ENCODE results near the gene VLDLR.
A peak's percentile ranks its signal among the peaks of the same experiment; 100 is the strongest.

The VLDLR gene

DNA sequence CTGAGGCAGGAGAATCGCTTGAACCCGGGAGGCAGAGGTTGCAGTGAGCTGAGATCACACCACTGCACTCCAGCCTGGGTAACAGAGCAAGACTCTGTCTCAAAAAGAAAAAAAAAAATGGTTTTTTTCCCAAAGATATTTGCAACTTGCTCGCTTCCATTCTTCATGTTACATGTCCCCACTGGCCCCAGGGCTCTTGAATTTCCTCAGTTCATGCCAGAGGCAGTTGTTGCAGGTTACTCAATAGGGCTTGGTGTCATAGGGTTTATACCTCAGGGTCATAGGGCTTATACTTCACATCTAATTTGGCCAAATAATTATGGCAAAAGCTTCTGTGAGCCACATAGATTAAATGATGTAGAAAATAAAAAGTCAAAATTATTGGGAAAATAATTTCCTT, 51.6 kb downstream of the VLDLR start:
- Mint-ChIP-seq H3K4me3 (no peak overlapping the region), H3K4me1 (peaks cover 6% of the 10 kb centered on the region), H3K27ac (no peak overlapping the region), H3K9me3 (no peaks in the 10 kb centered on the region), H3K36me3 (no peaks in the 10 kb centered on the region)
- DNase-seq (ENCODE audit: low spot score in 2 of 2) (no peak), ATAC-seq (no peak)

DNA sequence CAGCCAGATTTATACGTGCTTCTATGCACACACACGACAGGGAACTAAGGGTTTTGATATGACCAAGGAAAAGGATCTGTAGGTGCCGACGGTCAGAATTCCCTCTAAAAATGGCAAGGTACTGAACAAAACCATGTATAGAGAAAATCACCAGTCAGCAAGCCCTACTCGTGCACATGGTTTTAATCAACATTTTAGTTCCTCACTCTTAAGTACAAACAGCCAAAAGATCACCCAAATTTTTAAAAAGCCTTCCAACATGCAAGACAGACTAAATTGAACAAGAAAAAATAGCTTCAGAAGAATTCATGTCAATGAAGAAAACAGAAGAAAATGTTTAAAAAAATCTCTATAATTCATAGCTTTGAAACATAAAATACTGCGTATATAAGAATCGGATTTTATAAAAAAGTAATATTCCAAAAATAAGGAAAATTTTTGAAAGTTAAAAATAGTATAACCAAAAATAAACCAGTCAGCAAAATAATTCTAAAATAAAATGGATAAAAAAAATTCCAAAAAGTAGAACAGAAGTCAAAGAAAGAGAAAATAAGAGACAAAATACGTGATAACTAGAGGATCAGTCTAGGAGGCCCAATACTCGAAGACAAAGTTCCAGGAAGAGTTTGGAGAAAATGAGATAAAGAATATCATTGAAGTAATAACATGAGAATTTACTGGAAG, 52.7 kb downstream of the VLDLR start:
- Mint-ChIP-seq H3K9me3 (no peaks in the 10 kb centered on the region), H3K4me3 (no peak overlapping the region), H3K27ac (no peak overlapping the region)

DNA sequence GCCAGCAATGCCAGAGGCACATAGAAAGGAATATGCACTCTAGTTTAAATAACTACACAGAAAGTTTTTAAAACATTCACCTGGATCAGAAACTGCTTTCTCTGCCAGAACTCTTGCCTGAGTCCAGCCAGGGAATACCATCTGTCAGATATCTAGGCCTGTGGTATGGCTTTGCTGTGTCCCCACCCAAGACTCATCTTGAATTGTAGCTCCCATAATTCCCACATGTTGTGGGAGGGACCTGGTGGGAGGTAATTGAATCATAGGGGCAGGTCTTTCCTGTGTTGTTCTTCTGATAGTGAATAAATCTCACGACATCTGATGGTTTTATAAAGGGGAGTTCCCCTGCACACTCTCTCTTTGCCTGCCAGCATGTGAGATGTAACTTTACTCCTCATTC, 54.2 kb downstream of the VLDLR start:
- Mint-ChIP-seq H3K4me3 (no peak overlapping the region), H3K27ac (no peak overlapping the region), H3K9me3 (peaks cover 4% of the 10 kb centered on the region), H3K4me1 (peaks cover 6% of the 10 kb centered on the region), H3K36me3 (no peaks in the 10 kb centered on the region)
- ATAC-seq (no peak), DNase-seq (ENCODE audit: low spot score in 2 of 2) (no peak)

More for the DNA sequence above, 52.7 kb downstream of the VLDLR start:
- H3K36me3 Mint-ChIP-seq: no peaks in the 10 kb centered on the region
- no peak for DNase-seq (ENCODE audit: low spot score in 2 of 2)
- H3K4me1 Mint-ChIP-seq: peaks cover 6% of the 10 kb centered on the region
- no peak for ATAC-seq

DNA sequence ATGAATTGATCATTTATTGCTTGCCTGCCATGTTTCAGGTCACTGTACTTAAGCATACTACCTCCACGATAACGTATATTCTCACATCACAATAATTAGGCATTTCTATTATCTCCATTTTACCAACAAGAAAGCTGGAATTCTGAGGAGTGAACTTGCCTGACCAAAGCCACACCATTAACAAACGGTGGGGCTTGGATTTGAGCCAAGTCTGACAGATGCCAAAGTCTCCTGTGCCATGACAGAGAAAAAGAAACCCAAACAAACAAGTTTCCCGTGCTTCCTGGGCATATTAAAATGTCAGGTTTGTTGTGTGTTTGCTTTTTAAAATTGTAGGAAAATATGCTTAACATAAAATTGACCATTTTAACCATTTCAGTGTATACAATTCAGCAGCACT, 54.9 kb downstream of the VLDLR start:
- ATAC-seq (no peak), DNase-seq (ENCODE audit: low spot score in 2 of 2) (no peak)
- Mint-ChIP-seq H3K4me1 (peaks cover 6% of the 10 kb centered on the region), H3K36me3 (no peaks in the 10 kb centered on the region), H3K4me3 (no peak overlapping the region), H3K27ac (no peak overlapping the region), H3K9me3 (peaks cover 4% of the 10 kb centered on the region)

DNA sequence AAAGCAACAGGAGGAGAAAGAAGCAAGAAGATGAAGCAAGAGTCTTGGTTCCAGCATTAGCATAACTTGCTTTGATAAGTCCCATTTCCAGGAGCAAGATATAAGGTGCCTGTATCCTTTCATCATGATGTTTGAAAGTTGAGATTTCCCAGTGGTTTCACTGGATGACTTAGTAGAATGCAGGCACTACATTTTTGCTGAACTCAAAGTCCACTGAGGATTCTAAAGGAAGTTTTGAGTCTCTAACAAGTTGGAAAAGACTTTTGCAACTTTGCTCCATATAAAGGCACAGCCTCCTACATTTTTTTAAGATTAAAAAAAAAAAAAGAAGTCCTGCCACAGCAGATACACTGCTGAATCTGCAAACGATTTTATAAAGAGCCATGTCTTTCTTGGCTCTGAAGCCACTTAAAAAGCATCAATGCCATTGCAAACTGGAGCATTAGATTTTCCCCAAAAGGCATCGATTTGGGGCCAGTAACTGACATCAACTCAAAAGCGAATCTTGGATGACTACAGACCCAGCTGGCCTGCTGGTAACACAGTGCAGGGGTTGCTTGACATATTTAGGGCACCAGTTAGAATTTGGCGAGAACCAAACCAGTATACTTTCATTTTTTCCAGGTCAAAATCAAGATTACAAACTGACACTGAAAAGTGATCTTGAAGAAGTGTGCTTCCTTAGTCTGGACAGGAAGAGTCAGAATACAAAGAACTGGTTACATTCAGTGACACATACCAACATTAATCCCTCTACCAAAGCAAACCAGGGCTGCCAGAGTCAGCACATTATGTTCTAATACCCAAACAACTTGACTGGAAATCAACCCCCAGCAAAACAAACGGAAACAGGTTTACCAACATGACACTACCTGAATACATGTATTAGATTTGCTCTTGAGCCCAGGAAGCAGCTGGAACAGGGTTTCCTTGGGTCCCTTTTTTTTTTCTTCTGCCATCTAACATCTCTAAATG, 56.6 kb downstream of the VLDLR start:
- H3K9me3 Mint-ChIP-seq: peaks cover 4% of the 10 kb centered on the region

DNA sequence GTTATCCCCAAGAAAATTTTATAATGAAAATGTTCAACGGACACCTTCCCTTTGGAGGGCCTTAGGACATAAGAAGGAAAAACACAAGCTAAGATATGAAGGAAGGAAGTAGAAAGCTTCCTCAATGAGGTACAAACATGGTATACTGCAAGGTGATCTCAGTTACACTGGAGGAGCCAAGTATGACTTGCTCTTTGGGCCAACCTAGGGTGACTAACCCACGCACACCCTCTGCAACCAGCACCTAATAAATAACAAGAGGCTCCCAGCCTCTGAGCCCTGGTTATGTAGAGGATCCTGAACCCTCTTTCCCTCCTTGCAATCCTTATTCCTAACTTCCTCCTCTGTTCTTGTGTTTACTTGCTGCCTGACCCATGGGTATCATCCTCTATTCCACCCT, 57.4 kb downstream of the VLDLR start:
- H3K4me3 Mint-ChIP-seq: no peak overlapping the region
- H3K36me3 Mint-ChIP-seq: no peaks in the 10 kb centered on the region
- peaks cover 4% of the 10 kb centered on the region for H3K9me3 Mint-ChIP-seq
- ATAC-seq (peak; percentile 66), DNase-seq (ENCODE audit: low spot score in 2 of 2) (no peak)
- peaks cover 6% of the 10 kb centered on the region for H3K4me1 Mint-ChIP-seq
- H3K27ac Mint-ChIP-seq: no peak overlapping the region

More for the DNA sequence above, 56.6 kb downstream of the VLDLR start:
- ATAC-seq (peak; percentile 72), DNase-seq (ENCODE audit: low spot score in 2 of 2) (no peak)
- no peaks in the 10 kb centered on the region for H3K36me3 Mint-ChIP-seq
- no peak overlapping the region for H3K4me3 Mint-ChIP-seq
- peaks cover 6% of the 10 kb centered on the region for H3K4me1 Mint-ChIP-seq
- H3K27ac Mint-ChIP-seq: no peak overlapping the region

DNA sequence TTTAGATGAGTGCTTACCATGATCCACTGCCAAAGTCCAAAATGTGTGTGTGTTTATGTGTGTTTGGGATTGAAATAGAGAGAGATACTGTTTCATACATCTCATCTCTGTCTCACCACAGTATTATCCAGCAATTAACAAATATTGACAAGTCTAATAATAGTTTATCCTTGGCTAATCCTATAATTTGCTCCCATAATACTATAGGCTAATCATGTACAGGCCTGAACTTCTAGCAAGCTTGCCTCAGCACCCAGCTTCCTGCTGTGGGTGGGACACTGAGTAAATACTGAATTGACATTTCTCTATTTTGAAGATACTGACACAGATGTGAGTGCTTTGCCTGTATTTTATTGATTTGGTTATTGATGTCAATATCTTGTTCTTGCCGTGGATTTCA, 60.4 kb downstream of the VLDLR start:
- Mint-ChIP-seq H3K4me1 (peaks cover 6% of the 10 kb centered on the region), H3K4me3 (no peak overlapping the region), H3K36me3 (no peaks in the 10 kb centered on the region), H3K27ac (no peak overlapping the region), H3K9me3 (peaks cover 4% of the 10 kb centered on the region)
- DNase-seq (ENCODE audit: low spot score in 2 of 2) (no peak), ATAC-seq (no peak)

DNA sequence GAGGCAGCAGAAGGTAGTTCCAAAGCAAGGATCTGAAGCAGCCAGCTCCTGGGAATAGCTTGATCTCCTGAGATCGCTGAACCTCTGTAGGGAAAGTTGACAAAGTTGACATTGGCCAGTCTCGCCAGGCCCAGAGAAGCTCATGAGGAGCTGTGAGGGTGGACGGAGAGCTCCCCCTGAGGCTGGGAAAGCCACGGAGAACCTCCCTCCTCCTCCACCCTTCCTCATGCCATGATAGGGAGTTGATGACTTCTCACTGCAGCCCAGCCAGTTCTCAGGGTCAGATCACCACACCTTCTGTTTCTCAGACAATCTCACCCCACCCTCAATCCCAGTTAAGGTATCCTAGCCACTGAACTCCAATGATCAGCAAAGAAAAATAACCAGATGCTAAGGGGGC, 65.3 kb downstream of the VLDLR start:
- DNase-seq (ENCODE audit: low spot score in 2 of 2) (no peak), ATAC-seq (no peak)
- no peaks in the 10 kb centered on the region for H3K9me3 Mint-ChIP-seq
- H3K27ac Mint-ChIP-seq: no peak overlapping the region
- no peaks in the 10 kb centered on the region for H3K36me3 Mint-ChIP-seq
- H3K4me1 Mint-ChIP-seq: no peaks in the 10 kb centered on the region
- H3K4me3 Mint-ChIP-seq: no peak overlapping the region

DNA sequence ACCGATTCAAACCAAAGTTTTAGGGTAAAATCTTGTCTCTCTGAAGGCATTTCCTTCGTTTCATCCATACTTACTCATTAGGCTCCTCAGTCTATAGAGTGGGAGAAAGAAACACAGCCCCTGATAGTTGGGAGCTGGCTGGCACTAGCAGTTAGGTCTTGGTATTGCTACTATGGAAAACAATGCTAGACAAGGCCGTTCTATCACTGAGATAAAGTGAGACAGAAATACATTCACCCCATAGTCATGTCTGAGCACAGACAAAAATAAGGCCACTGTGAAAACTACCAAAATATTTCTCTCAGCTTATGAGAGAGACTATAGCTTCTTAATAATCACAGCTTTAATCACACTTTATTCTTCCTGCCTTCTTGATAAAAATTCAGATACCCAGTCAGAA, 67.0 kb downstream of the VLDLR start:
- DNase-seq (ENCODE audit: low spot score in 2 of 2): no peak
- ATAC-seq: no peak
- Mint-ChIP-seq H3K9me3 (no peaks in the 10 kb centered on the region), H3K36me3 (no peaks in the 10 kb centered on the region), H3K4me3 (no peak overlapping the region), H3K27ac (no peak overlapping the region), H3K4me1 (no peaks in the 10 kb centered on the region)

DNA sequence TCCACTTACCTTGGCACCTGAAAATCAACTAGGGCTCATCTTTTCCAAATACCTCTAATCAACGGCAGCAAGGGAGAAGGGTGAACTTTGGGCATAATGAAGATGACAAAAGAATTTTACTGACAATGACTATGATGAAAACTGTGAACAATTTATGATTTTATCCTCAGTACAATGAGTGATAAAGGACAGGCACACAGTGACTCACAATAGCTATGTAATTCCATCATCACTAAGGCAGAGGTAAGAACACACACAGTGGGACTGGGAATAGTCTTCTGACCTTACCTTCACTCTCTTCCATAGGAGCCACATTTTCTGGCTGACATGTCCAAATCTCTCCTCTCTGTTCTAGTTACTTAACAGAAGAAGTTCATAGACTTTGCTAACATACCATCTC, 69.6 kb downstream of the VLDLR start:
- no peak overlapping the region for H3K4me3 Mint-ChIP-seq
- H3K36me3 Mint-ChIP-seq: no peaks in the 10 kb centered on the region
- H3K9me3 Mint-ChIP-seq: no peaks in the 10 kb centered on the region
- no peaks in the 10 kb centered on the region for H3K4me1 Mint-ChIP-seq
- no peak for DNase-seq (ENCODE audit: low spot score in 2 of 2)
- no peak for ATAC-seq
- H3K27ac Mint-ChIP-seq: no peak overlapping the region

DNA sequence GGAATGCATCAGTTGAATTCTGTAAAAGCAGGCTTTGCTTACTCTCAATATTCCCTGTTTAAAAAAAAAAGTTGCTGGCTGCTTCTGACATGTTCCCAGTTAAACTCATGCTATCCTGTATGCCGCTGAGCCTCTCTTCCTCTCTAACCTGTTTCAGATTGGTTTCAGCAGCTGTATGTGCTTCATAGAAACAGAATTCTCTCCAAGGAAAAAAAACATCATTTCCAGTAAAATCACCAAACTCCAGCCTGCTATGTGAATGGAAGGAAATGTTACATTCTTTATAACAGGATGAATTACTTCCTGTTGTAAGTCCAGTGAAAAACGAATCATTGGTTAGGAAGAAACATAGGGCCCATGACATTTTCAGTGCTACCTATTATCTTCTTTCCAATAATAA, 70.0 kb downstream of the VLDLR start:
- Mint-ChIP-seq H3K4me3 (no peak overlapping the region), H3K36me3 (no peaks in the 10 kb centered on the region), H3K4me1 (no peaks in the 10 kb centered on the region), H3K27ac (no peak overlapping the region), H3K9me3 (no peaks in the 10 kb centered on the region)
- DNase-seq (ENCODE audit: low spot score in 2 of 2): no peak
- ATAC-seq: no peak

DNA sequence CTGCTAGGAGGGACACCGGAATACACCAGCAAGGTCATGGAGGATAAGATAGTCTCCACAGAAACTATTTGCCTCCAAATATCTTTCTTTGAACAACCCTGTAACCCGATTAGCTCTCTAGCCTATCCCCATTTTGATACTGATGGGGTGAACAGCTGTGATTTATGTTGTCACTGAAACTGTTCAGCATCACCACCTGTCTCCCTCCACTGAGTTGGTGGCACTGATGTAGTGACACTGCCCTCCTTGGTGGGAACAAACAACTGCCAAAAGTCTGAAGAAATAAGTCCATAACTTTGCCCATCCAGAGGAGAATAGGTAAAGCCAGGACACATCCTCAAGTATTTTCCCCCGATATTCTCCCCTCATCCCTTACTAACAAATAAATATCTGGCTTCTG, 71.5 kb downstream of the VLDLR start:
- Mint-ChIP-seq H3K4me1 (no peaks in the 10 kb centered on the region), H3K27ac (no peak overlapping the region), H3K9me3 (no peaks in the 10 kb centered on the region), H3K4me3 (no peak overlapping the region), H3K36me3 (no peaks in the 10 kb centered on the region)
- DNase-seq (ENCODE audit: low spot score in 2 of 2): no peak
- no peak for ATAC-seq

DNA sequence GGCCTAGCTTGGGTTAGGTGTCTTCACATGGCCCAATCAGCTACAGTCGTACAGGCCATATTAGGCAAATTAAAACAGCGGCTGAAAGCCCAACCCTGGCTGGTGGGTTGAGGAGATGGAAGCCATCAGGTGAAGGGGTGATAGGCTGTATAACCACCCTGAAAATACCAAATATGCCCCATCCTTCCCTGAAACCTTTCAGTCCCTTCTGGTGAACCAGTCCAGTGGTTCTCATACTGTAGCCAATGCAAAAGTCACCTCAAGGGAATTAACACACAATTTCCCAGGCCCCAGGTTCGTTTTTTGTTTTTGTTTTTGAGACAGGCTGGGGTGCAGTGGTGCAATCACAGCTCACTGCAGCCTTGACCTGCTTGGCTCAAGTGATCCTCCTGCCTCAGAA, 75.9 kb downstream of the VLDLR start:
- ATAC-seq (no peak), DNase-seq (ENCODE audit: low spot score in 2 of 2) (no peak)

DNA sequence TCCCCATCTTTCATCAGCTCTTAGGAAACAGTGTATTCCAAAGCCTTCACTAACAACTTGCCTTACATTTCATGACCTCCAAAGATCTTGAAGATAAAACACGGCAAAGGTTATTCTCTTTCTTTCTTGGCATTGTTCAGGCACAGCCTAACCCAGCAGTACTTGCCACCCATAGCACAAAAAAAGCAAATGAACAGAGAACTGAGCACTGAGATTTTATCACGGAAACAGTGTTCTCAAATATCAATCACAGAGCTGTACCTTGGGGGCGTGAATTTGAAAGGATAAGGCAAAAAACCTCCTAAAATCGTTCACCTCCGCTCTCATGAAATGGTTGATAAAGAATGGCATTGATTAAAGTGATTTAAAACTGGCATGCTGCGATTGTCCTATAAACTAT, 78.8 kb downstream of the VLDLR start:
- no peak for ATAC-seq
- no peaks in the 10 kb centered on the region for H3K4me1 Mint-ChIP-seq
- H3K9me3 Mint-ChIP-seq: no peaks in the 10 kb centered on the region
- H3K27ac Mint-ChIP-seq: no peak overlapping the region
- no peak for DNase-seq (ENCODE audit: low spot score in 2 of 2)
- H3K36me3 Mint-ChIP-seq: no peaks in the 10 kb centered on the region
- no peak overlapping the region for H3K4me3 Mint-ChIP-seq

More for the DNA sequence above, 75.9 kb downstream of the VLDLR start:
- H3K27ac Mint-ChIP-seq: no peak overlapping the region
- no peaks in the 10 kb centered on the region for H3K36me3 Mint-ChIP-seq
- no peak overlapping the region for H3K4me3 Mint-ChIP-seq
- H3K9me3 Mint-ChIP-seq: no peaks in the 10 kb centered on the region
- no peaks in the 10 kb centered on the region for H3K4me1 Mint-ChIP-seq

DNA sequence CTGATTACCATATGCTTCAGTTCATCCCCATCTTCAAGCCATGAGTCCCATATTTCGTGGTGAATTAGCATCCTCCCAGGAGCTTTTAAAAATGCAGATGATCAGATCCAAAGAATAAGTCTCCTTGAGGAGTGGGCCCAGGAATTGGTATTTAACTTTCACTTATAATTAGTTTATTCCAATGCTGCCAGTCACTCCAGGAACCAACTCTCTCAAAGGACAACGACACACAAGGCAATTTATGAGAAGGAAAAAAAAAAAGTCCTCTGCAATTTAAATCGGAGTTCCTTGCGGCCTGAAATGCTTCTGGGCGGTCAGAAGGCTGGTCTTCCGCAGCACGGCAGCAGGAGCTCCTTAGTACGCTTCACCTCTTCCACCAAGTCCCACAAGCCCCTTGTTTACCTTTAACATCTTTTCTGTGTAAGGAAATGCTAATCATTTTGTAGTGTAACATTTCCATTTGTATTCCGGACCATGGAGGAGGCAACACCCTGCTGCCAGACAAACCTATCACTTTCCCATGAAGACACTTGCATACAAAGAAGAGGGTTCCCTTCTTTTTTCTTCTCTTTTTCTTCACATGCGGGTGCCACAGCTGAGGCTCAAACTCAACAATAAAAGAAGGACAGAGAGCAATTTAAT, 79.4 kb downstream of the VLDLR start:
- ATAC-seq (no peak), DNase-seq (ENCODE audit: low spot score in 2 of 2) (no peak)
- Mint-ChIP-seq H3K4me1 (no peaks in the 10 kb centered on the region), H3K27ac (no peak overlapping the region), H3K9me3 (no peaks in the 10 kb centered on the region), H3K36me3 (no peaks in the 10 kb centered on the region), H3K4me3 (no peak overlapping the region)
